Nephron progenitor cell (in vitro differentiated cells): ENCODE measurements around the gene OMA1.
"Not testable (repeated sequence)": the region's sequence is repeated elsewhere in the genome, so short reads cannot be mapped to it uniquely, and the experiment has no call there.

Experiments used
- DNase-seq: peaks from one replicate; pipeline ENCODE4 v3.0.0; 2021
- H3K27ac Mint-ChIP-seq: 2 replicates; pipeline ENCODE4 v1.8.0; 2021; ENCODE audit warnings: mild to moderate bottlenecking, moderate library complexity, mixed read lengths
- H3K27me3 Mint-ChIP-seq: 2 replicates; pipeline ENCODE4 v1.8.0; 2021; ENCODE audit warnings: mild to moderate bottlenecking, low read depth, mixed read lengths; ENCODE audit not compliant: poor library complexity
- H3K36me3 Mint-ChIP-seq: 2 replicates; pipeline ENCODE4 v1.8.0; 2021; ENCODE audit warnings: low read depth, mixed read lengths
- H3K4me1 Mint-ChIP-seq: 2 replicates; pipeline ENCODE4 v1.8.0; 2021; ENCODE audit warnings: mixed read lengths
- H3K4me3 Mint-ChIP-seq: 2 replicates; pipeline ENCODE4 v1.8.0; 2021; ENCODE audit warnings: mild to moderate bottlenecking, moderate library complexity, mixed read lengths
- H3K9me3 Mint-ChIP-seq: 2 replicates; pipeline ENCODE4 v1.8.0; 2021; ENCODE audit warnings: mild to moderate bottlenecking, moderate library complexity, mixed read lengths
- CTCF ChIP-seq: fragments of 200-600 bp; sonication (generic); IDR thresholded peaks from 2 replicates; pipeline ENCODE4 v1.5.0; 2021; ENCODE audit warnings: antibody characterized with exemption

Gene OMA1

GRCh38 chr1:58505286-58505685 is 41.2 kb downstream of the OMA1 start:
- peaks cover 12% of the 10 kb centered on the region for H3K36me3 Mint-ChIP-seq
- H3K27me3 Mint-ChIP-seq, result no peaks in the 10 kb centered on the region
- no peaks in the 10 kb centered on the region for H3K4me1 Mint-ChIP-seq
- H3K4me3 Mint-ChIP-seq, result no peak overlapping the region
- DNase-seq, result no peak
- no peak overlapping the region for H3K27ac Mint-ChIP-seq
- H3K9me3 Mint-ChIP-seq, result peaks cover under 1% of the 10 kb centered on the region
- TF ChIP-seq CTCF, result no peak

GRCh38 chr1:58502519-58502918 is 44.0 kb downstream of the OMA1 start:
- H3K4me1 Mint-ChIP-seq, result no peaks in the 10 kb centered on the region
- no peak overlapping the region for H3K4me3 Mint-ChIP-seq
- H3K27ac Mint-ChIP-seq, result no peak overlapping the region
- no peak for TF ChIP-seq CTCF
- H3K27me3 Mint-ChIP-seq, result no peaks in the 10 kb centered on the region
- no peak for DNase-seq
- no peaks in the 10 kb centered on the region for H3K9me3 Mint-ChIP-seq
- peaks cover 4% of the 10 kb centered on the region for H3K36me3 Mint-ChIP-seq

- H3K4me1 Mint-ChIP-seq, result no peaks in the 10 kb centered on the region
- H3K9me3 Mint-ChIP-seq, result peaks cover 5% of the 10 kb centered on the region
- peaks cover 17% of the 10 kb centered on the region for H3K36me3 Mint-ChIP-seq
- H3K27me3 Mint-ChIP-seq, result no peaks in the 10 kb centered on the region
- H3K4me3 Mint-ChIP-seq, result no peak overlapping the region
- no peak for DNase-seq
- no peak for TF ChIP-seq CTCF
- H3K27ac Mint-ChIP-seq, result no peak overlapping the region
Measured at GRCh38 chr1:58500043-58500442, 46.5 kb downstream of the OMA1 start.

GRCh38 chr1:58497499-58497898 is 49.0 kb downstream of the OMA1 start:
- peaks cover 18% of the 10 kb centered on the region for H3K36me3 Mint-ChIP-seq
- H3K27me3 Mint-ChIP-seq, result no peaks in the 10 kb centered on the region
- TF ChIP-seq CTCF, result no peak
- DNase-seq, result no peak
- H3K4me1 Mint-ChIP-seq, result no peaks in the 10 kb centered on the region
- no peak overlapping the region for H3K4me3 Mint-ChIP-seq
- peaks cover 6% of the 10 kb centered on the region for H3K9me3 Mint-ChIP-seq
- H3K27ac Mint-ChIP-seq, result no peak overlapping the region

GRCh38 chr1:58496042-58496441 is 50.5 kb downstream of the OMA1 start:
- DNase-seq, result no peak
- peaks cover 18% of the 10 kb centered on the region for H3K9me3 Mint-ChIP-seq
- H3K36me3 Mint-ChIP-seq, result peaks cover 26% of the 10 kb centered on the region
- no peak for TF ChIP-seq CTCF
- H3K4me1 Mint-ChIP-seq, result no peaks in the 10 kb centered on the region
- H3K27ac Mint-ChIP-seq, result no peak overlapping the region
- no peaks in the 10 kb centered on the region for H3K27me3 Mint-ChIP-seq
- H3K4me3 Mint-ChIP-seq, result no peak overlapping the region

- H3K27me3 Mint-ChIP-seq, H3K27ac Mint-ChIP-seq, DNase-seq, H3K4me1 Mint-ChIP-seq, H3K4me3 Mint-ChIP-seq: not testable (repeated sequence)
- Mint-ChIP-seq H3K36me3 (peaks cover 37% of the 10 kb centered on the region), H3K9me3 (peaks cover 41% of the 10 kb centered on the region)
Measured at GRCh38 chr1:58488914-58489313, 57.6 kb downstream of the OMA1 start.
